GM18517 (cell line): ENCODE results near the gene HJV.
"Not testable (repeated sequence)": the region's sequence is repeated elsewhere in the genome, so short reads cannot be mapped to it uniquely, and the experiment has no call there.

Experiments used
- ATAC-seq: cut with Tn5 transposase; IDR thresholded peaks from one replicate; pipeline ENCODE4 v1.9.1; 2021; ENCODE audit warnings: mild to moderate bottlenecking, moderate library complexity; ENCODE audit not compliant: unreplicated experiment

Gene HJV

GRCh38 chr1:146021622-146022402, at the start of gene HJV:
Gene HJV (minus strand): TSS chr1:146021735. CDS start chr1:146020231, 1,504 bp downstream.
- no peak for ATAC-seq

- not testable (repeated sequence) for ATAC-seq
Observed at GRCh38 chr1:146059148-146059547, 37.6 kb upstream of the HJV start.

- peak; percentile 77 for ATAC-seq
Observed at GRCh38 chr1:146051852-146052676, 30.5 kb upstream of the HJV start.

GRCh38 chr1:146051452-146051851, 29.9 kb upstream of the HJV start:
- peak; percentile 27 for ATAC-seq

GRCh38 chr1:146050652-146050963, 29.1 kb upstream of the HJV start:
- ATAC-seq, result not testable (repeated sequence)

GRCh38 chr1:146049866-146050651, 28.5 kb upstream of the HJV start:
- ATAC-seq, result not testable (repeated sequence)

GRCh38 chr1:146049436-146049835, 27.9 kb upstream of the HJV start:
- ATAC-seq, result no peak

GRCh38 chr1:146048514-146049115, 27.1 kb upstream of the HJV start:
- ATAC-seq, result not testable (repeated sequence)

GRCh38 chr1:146046664-146047063, 25.1 kb upstream of the HJV start:
- ATAC-seq, result no peak

GRCh38 chr1:146039844-146040194, 18.3 kb upstream of the HJV start:
- no peak for ATAC-seq

- ATAC-seq, result peak; percentile 30
Observed at GRCh38 chr1:146036965-146037646, 15.6 kb upstream of the HJV start.

- no peak for ATAC-seq
Observed at GRCh38 chr1:146036241-146036964, 14.9 kb upstream of the HJV start.

GRCh38 chr1:146035048-146035423, 13.5 kb upstream of the HJV start:
- no peak for ATAC-seq

- no peak for ATAC-seq
Observed at GRCh38 chr1:146032631-146033219, 11.2 kb upstream of the HJV start.

- ATAC-seq, result no peak
Observed at GRCh38 chr1:146031476-146031875, 9.9 kb upstream of the HJV start.

- no peak for ATAC-seq
Observed at GRCh38 chr1:146029117-146029516, 7.6 kb upstream of the HJV start.

- not testable (repeated sequence) for ATAC-seq
Observed at GRCh38 chr1:146026650-146027049, 5.1 kb upstream of the HJV start.

- not testable (repeated sequence) for ATAC-seq
Observed at GRCh38 chr1:146025787-146026495, 4.4 kb upstream of the HJV start.
